CD4-positive, alpha-beta memory T cell (primary cell): ENCODE results near the gene GOLGA8H. TPM values are rescaled to one million over a fixed set of nuclear protein-coding genes. Genes with fewer than 3 reads are reported as not detected.
"Not testable (repeated sequence)": the region's sequence is repeated elsewhere in the genome, so short reads cannot be mapped to it uniquely, and the experiment has no call there.

ENCODE experiments used
- CTCF ChIA-PET: fragments of 350-600 bp; sonication (Branson Sonifier 250); formaldehyde crosslinking; loops from one replicate; lab custom pipeline; 2021; ENCODE audit warnings: inconsistent platforms; ENCODE audit not compliant: partially characterized antibody; lab: Charles Lee
- POLR2A ChIA-PET: fragments of 350-600 bp; sonication (Branson Sonifier 250); formaldehyde crosslinking; loops from one replicate; lab custom pipeline; 2021; ENCODE audit not compliant: partially characterized antibody; lab: Charles Lee
- DNase-seq, 5 donors: peaks; one replicate each; pipeline versions ENCODE4 v3.0.0 to v3.0.0-alpha.2; 2020 to 2022; ENCODE audit warnings: mixed read lengths in 1 of 5
- H3K27ac ChIP-seq: one replicate; pipeline ENCODE4 v1.7.0; 2013; ENCODE audit warnings: low read depth, low read length
- H3K27me3 ChIP-seq: 2 replicates; pipeline ENCODE4 v1.7.0; 2013; ENCODE audit warnings: mild to moderate bottlenecking, low read length, moderate library complexity; ENCODE audit not compliant: insufficient read depth
- H3K36me3 ChIP-seq: 2 replicates; pipeline ENCODE4 v1.7.0; 2013; ENCODE audit warnings: mild to moderate bottlenecking, low read length, moderate library complexity; ENCODE audit not compliant: insufficient read depth
- H3K4me1 ChIP-seq: 2 replicates; pipeline ENCODE4 v1.7.0; 2013; ENCODE audit warnings: mild to moderate bottlenecking, low read length, moderate library complexity; ENCODE audit not compliant: insufficient read depth
- H3K4me3 ChIP-seq, 2 donors: one replicate each; pipeline ENCODE4 v1.7.0; 2013; ENCODE audit warnings: low read length in 2 of 2, mild to moderate bottlenecking in 1 of 2
- H3K9me3 ChIP-seq, 2 donors: one replicate each; pipeline ENCODE4 v1.7.0; 2013; ENCODE audit warnings: low read length in 2 of 2, control low read depth in 1 of 2; ENCODE audit not compliant: control insufficient read depth in 1 of 2
- H3K27ac Mint-ChIP-seq, 7 donors: one replicate each; pipeline ENCODE4 v1.8.0; 2020 to 2021; ENCODE audit warnings: mixed read lengths in 7 of 7, mild to moderate bottlenecking in 6 of 7, inconsistent platforms in 3 of 7, moderate library complexity in 3 of 7
- H3K27me3 Mint-ChIP-seq, 2 donors: one replicate each; pipeline ENCODE4 v1.8.0; 2020 to 2021; ENCODE audit warnings: mixed read lengths in 2 of 2
- H3K36me3 Mint-ChIP-seq, 2 donors: one replicate each; pipeline ENCODE4 v1.8.0; 2020 to 2021; ENCODE audit warnings: mixed read lengths in 2 of 2, inconsistent platforms in 1 of 2, mild to moderate bottlenecking in 1 of 2
- H3K4me1 Mint-ChIP-seq, 4 donors: one replicate each; pipeline ENCODE4 v1.8.0; 2020 to 2021; ENCODE audit warnings: mixed read lengths in 4 of 4, mild to moderate bottlenecking in 1 of 4
- H3K4me3 Mint-ChIP-seq, 8 donors: one replicate each; pipeline ENCODE4 v1.8.0; 2020 to 2021; ENCODE audit warnings: mixed read lengths in 8 of 8, mild to moderate bottlenecking in 7 of 8, moderate library complexity in 6 of 8, inconsistent platforms in 3 of 8
- H3K9me3 Mint-ChIP-seq, 8 donors: one replicate each; pipeline ENCODE4 v1.8.0; 2020 to 2021; ENCODE audit warnings: mixed read lengths in 8 of 8, mild to moderate bottlenecking in 5 of 8, inconsistent platforms in 3 of 8, moderate library complexity in 1 of 8
- intact Hi-C: fragments of 100-400 bp; cut with micrococcal nuclease; formaldehyde crosslinking; loops from one replicate; pipeline ENCODE4 v1.15.1; 2023
- polyA plus RNA-seq, 2 donors: library from polyadenylated mRNA; unstranded; fragments of 300-500 nt; fragmentation: Illumina TruSeq; gene quantifications; one replicate each; pipeline ENCODE4 v1.2.3, GENCODE V29; 2021
- total RNA-seq, 2 experiments: library from RNA; stranded (reverse); gene quantifications; one replicate each; pipeline ENCODE4 v1.2.3, GENCODE V29; 2021

The GOLGA8H gene
- total and polyA plus RNA-seq, 4 experiments from 2014 or later: not detected

- POLR2A ChIA-PET: interaction anchor here (1.0 kb wide), 1 partner anchor 366 kb away, joined by 5 read pairs; the partner anchor contains the start of gene MTMR10
- Mint-ChIP-seq H3K4me1 (peaks cover 7 to 30% (median 21%) of the 10 kb centered on the region in 4 donors), H3K36me3 (peaks cover 0 to 12% of the 10 kb centered on the region in 2 donors), H3K27ac (peak within 1 kb of the TSS; percentile 96 to 99 (median 98)), H3K4me3 (peak within 1 kb of the TSS; percentile 96 to 99 (median 99))
- CTCF ChIA-PET, H3K36me3 ChIP-seq, H3K9me3 ChIP-seq, H3K27me3 ChIP-seq, H3K9me3 Mint-ChIP-seq, H3K4me1 ChIP-seq, H3K27me3 Mint-ChIP-seq, intact Hi-C loops: not testable (repeated sequence)
- DNase-seq: peak; percentile 96 to 97 (median 96)
- Histone ChIP-seq H3K27ac (peak within 1 kb of the TSS; percentile 82), H3K4me3 (peak within 1 kb of the TSS; percentile 61 to 83)
These were observed 21.8 kb downstream of the GOLGA8H start, which contains the start of gene ARHGAP11B for GRCh38 chr15:30625436-30626193. Gene ARHGAP11B, plus strand, starts transcription at chr15:30626128.

GRCh38 chr15:30626194-30626565 lies 22.4 kb downstream of the GOLGA8H start:
- H3K4me3 ChIP-seq: peak overlapping the region in 1 of 2 donors; percentile 83
- POLR2A ChIA-PET: interaction anchor here (1.0 kb wide), 1 partner anchor 365 kb away, joined by 5 read pairs; the partner anchor contains the start of gene MTMR10
- H3K4me1 ChIP-seq, H3K36me3 ChIP-seq, H3K27me3 ChIP-seq, intact Hi-C loops, H3K9me3 ChIP-seq, CTCF ChIA-PET, H3K9me3 Mint-ChIP-seq, H3K27me3 Mint-ChIP-seq: not testable (repeated sequence)
- Mint-ChIP-seq H3K36me3 (peaks cover 0 to 12% of the 10 kb centered on the region in 2 donors), H3K4me3 (peak overlapping the region; percentile 96 to 99 (median 99)), H3K4me1 (peaks cover 7 to 30% (median 21%) of the 10 kb centered on the region in 4 donors), H3K27ac (peak overlapping the region; percentile 96 to 99 (median 98))
- H3K27ac ChIP-seq: peak overlapping the region; percentile 82
- DNase-seq: peak in 3 of 5 donors; percentile 34 to 37 (median 35)

DNA sequence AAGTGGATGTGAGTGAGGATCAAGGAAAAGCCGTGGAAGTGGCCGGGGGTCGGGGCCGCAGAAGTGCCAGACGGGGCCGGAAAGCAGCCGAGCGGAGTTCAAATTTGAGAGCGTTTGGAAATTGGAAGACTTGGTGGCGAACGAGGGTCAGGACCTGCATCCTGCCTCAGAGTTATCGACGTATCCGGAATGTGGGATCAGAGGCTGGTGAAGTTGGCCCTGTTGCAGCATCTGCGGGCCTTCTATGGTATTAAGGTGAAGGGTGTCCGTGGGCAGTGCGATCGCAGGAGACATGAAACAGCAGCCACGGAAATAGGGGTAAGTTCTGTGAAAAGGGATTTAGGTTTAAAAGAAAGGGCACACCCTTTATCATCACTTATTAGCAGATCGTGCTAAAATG lies 22.8 kb downstream of the GOLGA8H start:
- Histone ChIP-seq H3K4me3 (peak overlapping the region in 1 of 2 donors; percentile 83), H3K27ac (peak overlapping the region; percentile 82)
- H3K9me3 Mint-ChIP-seq, H3K9me3 ChIP-seq, H3K4me1 ChIP-seq, H3K27me3 ChIP-seq, H3K36me3 ChIP-seq, CTCF ChIA-PET, intact Hi-C loops, POLR2A ChIA-PET, H3K27me3 Mint-ChIP-seq: not testable (repeated sequence)
- Mint-ChIP-seq H3K4me3 (peak overlapping the region; percentile 96 to 99 (median 99)), H3K27ac (peak overlapping the region; percentile 96 to 99 (median 98)), H3K36me3 (peaks cover 0 to 12% of the 10 kb centered on the region in 2 donors), H3K4me1 (peaks cover 7 to 30% (median 21%) of the 10 kb centered on the region in 4 donors)
- DNase-seq: peak in 1 of 5 donors; percentile 21

- DNase-seq: no peak
- Mint-ChIP-seq H3K9me3 (no peaks in the 10 kb centered on the region), H3K4me1 (peaks cover 10 to 13% (median 11%) of the 10 kb centered on the region in 4 donors), H3K27ac (peak overlapping the region in 4 of 7 donors; percentile 2 to 88 (median 79)), H3K4me3 (no peak overlapping the region), H3K36me3 (peaks cover 3 to 7% of the 10 kb centered on the region in 2 donors), H3K27me3 (no peaks in the 10 kb centered on the region)
- Histone ChIP-seq H3K36me3 (no peaks in the 10 kb centered on the region), H3K27ac (no peak overlapping the region), H3K9me3 (no peaks in the 10 kb centered on the region), H3K27me3 (no peaks in the 10 kb centered on the region), H3K4me1 (no peaks in the 10 kb centered on the region), H3K4me3 (no peak overlapping the region)
- CTCF ChIA-PET: no interaction called here
- POLR2A ChIA-PET: no interaction called here
- intact Hi-C loops: no loop called here
These were observed 46.4 kb downstream of the GOLGA8H start for GRCh38 chr15:30650012-30650929.

GRCh38 chr15:30661154-30661553 lies 57.3 kb downstream of the GOLGA8H start:
- H3K27me3 Mint-ChIP-seq, H3K36me3 ChIP-seq, H3K27ac Mint-ChIP-seq, H3K36me3 Mint-ChIP-seq, H3K4me1 Mint-ChIP-seq, H3K4me3 Mint-ChIP-seq, H3K27me3 ChIP-seq, H3K9me3 Mint-ChIP-seq, H3K9me3 ChIP-seq, POLR2A ChIA-PET, H3K27ac ChIP-seq, H3K4me1 ChIP-seq, H3K4me3 ChIP-seq: not testable (repeated sequence)
- DNase-seq: peak in 4 of 5 donors; percentile 14 to 31 (median 25)
- intact Hi-C loops: loop anchor here (1.0 to 5.0 kb wide), 3 partner anchors 91 to 1316 kb away; no protein-coding TSS in a partner anchor
- CTCF ChIA-PET: interaction anchor here (1.5 to 3.0 kb wide), 4 partner anchors 91 to 469 kb away, joined by 3 to 18 read pairs (median 5); no protein-coding TSS in a partner anchor

Other genes starting within 250 kb of the GOLGA8H start
- under 1 TPM in 1 of 2 experiments, not detected in 1; 0.33 TPM for gene CHRFAM7A, start 210.5 kb upstream of the GOLGA8H start, total RNA-seq
- gene CHRFAM7A, start 210.5 kb upstream of the GOLGA8H start, polyA plus RNA-seq: not detected
- 1 to 10 TPM; 4.2 to 4.6 TPM for gene GOLGA8R, start 189.8 kb upstream of the GOLGA8H start, total RNA-seq
- under 1 TPM in 1 of 2 donors, not detected in 1; 0.06 TPM for gene GOLGA8R, start 189.8 kb upstream of the GOLGA8H start, polyA plus RNA-seq
- gene GOLGA8Q, start 52.0 kb upstream of the GOLGA8H start, total RNA-seq: 1 to 10 TPM in 1 of 2 experiments, not detected in 1; 2.1 TPM
- not detected for gene GOLGA8Q, start 52.0 kb upstream of the GOLGA8H start, polyA plus RNA-seq